ENCODE measurements around the gene MAPRE2.
"Not testable (repeated sequence)": the region's sequence is repeated elsewhere in the genome, so short reads cannot be mapped to it uniquely, and the experiment has no call there.

Gene MAPRE2

DNA sequence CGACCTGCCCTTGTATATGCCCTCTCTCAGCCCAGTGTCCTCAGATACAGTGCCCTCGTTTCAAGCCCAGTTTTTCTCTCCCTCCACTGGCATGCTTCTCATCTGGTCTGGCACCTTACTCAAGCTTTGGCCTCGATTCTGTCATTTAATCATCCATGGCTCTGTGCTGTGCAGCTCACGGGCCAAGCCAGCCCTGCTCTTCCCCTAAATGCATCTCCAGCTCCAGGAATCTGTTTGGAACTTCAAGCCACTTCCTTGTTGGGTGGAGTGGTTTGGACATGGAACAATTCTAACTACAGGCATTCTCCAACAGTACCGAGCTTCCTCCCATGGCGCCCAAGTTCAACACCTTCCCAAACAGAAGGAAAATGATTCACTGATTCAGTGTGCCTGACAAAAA, 122.9 kb downstream of the MAPRE2 start:
- H3K9me2 ChIP-seq (replicated peaks; ENCODE audit: insufficient read depth, low read length): no peaks in the 10 kb centered on the region
- no peak overlapping the region for H3K9ac ChIP-seq (ENCODE audit: low read length)
- TF ChIP-seq, protein P1, sequence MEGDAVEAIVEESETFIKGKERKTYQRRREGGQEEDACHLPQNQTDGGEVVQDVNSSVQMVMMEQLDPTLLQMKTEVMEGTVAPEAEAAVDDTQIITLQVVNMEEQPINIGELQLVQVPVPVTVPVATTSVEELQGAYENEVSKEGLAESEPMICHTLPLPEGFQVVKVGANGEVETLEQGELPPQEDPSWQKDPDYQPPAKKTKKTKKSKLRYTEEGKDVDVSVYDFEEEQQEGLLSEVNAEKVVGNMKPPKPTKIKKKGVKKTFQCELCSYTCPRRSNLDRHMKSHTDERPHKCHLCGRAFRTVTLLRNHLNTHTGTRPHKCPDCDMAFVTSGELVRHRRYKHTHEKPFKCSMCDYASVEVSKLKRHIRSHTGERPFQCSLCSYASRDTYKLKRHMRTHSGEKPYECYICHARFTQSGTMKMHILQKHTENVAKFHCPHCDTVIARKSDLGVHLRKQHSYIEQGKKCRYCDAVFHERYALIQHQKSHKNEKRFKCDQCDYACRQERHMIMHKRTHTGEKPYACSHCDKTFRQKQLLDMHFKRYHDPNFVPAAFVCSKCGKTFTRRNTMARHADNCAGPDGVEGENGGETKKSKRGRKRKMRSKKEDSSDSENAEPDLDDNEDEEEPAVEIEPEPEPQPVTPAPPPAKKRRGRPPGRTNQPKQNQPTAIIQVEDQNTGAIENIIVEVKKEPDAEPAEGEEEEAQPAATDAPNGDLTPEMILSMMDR (IDR thresholded peaks at IDR 0.05; ENCODE audit: insufficient read depth, low read length, poor library complexity, severe bottlenecking): no peak
- TF ChIP-seq EZH2phosphoT487 (conservative IDR thresholded peaks at IDR 0.05; ENCODE audit: low read length): no peak
- no peak overlapping the region for H3K27ac ChIP-seq (ENCODE audit: low read depth, low read length)
- no peak overlapping the region for H3K4me2 ChIP-seq (ENCODE audit: low read depth, low read length, poor library complexity, severe bottlenecking)
- no peaks in the 10 kb centered on the region for H3K27me3 ChIP-seq (ENCODE audit: low read length)
- no peaks in the 10 kb centered on the region for H3K36me3 ChIP-seq (ENCODE audit: low read length)
- no peak overlapping the region for H2AFZ ChIP-seq (ENCODE audit: low read depth, low read length, severe bottlenecking)
- no peak overlapping the region for H3K4me3 ChIP-seq (ENCODE audit: insufficient read depth, low read length, poor library complexity, severe bottlenecking)
- no peaks in the 10 kb centered on the region for H3K79me2 ChIP-seq (ENCODE audit: insufficient read depth, low read length)
- H3K9me3 ChIP-seq (ENCODE audit: insufficient read depth, low read length): no peaks in the 10 kb centered on the region
- no peaks in the 10 kb centered on the region for H3F3A ChIP-seq (ENCODE audit: insufficient read depth)
- H4K20me1 ChIP-seq (ENCODE audit: low read depth, low read length): no peaks in the 10 kb centered on the region

DNA sequence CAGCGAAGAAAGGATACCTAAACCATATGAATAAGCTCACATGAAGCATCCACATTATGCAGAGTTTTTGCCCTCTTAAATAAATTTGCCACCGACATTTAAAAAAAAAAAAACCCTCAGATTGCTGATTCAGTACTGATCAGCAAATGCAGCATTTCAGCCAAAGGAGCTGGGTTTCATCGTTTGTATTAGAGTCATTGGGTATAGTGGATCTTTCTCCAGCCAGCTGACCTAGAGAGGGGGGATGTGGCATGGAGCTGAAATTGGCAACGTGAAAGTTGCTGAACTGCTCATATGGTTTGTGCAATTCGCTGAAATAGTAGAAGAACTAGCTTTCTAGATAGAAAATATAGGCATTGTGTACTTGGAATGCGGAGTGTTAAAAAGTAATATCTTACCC, 126.1 kb downstream of the MAPRE2 start:
- Histone ChIP-seq H3K9me2 (replicated peaks; ENCODE audit: insufficient read depth, low read length) (no peaks in the 10 kb centered on the region), H3K79me2 (ENCODE audit: insufficient read depth, low read length) (no peaks in the 10 kb centered on the region), H4K20me1 (ENCODE audit: low read depth, low read length) (no peaks in the 10 kb centered on the region), H3K4me2 (ENCODE audit: low read depth, low read length, poor library complexity, severe bottlenecking) (no peak overlapping the region), H3K9me3 (ENCODE audit: insufficient read depth, low read length) (no peaks in the 10 kb centered on the region), H3K36me3 (ENCODE audit: low read length) (no peaks in the 10 kb centered on the region), H3K9ac (ENCODE audit: low read length) (no peak overlapping the region), H3K4me3 (ENCODE audit: insufficient read depth, low read length, poor library complexity, severe bottlenecking) (no peak overlapping the region), H2AFZ (ENCODE audit: low read depth, low read length, severe bottlenecking) (no peak overlapping the region), H3F3A (ENCODE audit: insufficient read depth) (no peaks in the 10 kb centered on the region), H3K27ac (ENCODE audit: low read depth, low read length) (no peak overlapping the region), H3K27me3 (ENCODE audit: low read length) (no peaks in the 10 kb centered on the region)
- TF ChIP-seq, protein P1 (IDR thresholded peaks at IDR 0.05; ENCODE audit: insufficient read depth, low read length, poor library complexity, severe bottlenecking): no peak
- TF ChIP-seq EZH2phosphoT487 (conservative IDR thresholded peaks at IDR 0.05; ENCODE audit: low read length): no peak

DNA sequence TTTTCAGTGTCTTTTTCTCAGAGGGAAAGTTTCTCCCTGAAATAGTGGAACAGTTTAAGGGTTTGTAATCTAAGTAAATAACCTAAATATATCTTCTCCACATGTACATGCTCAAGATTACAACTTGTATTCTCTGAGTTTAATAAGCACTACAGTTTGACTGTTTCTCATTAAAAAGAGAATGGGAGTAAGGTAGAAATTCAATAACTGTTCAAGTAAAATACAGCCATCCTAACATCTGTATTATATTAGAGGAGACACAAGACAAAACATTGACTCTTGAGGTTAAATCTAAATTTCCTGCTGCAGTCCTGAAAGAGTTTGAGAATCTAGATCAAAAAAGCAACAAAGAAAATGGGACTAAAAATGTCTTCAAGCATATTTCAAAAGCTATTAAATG, 126.6 kb downstream of the MAPRE2 start:
- no peaks in the 10 kb centered on the region for H3K9me3 ChIP-seq (ENCODE audit: insufficient read depth, low read length)
- no peaks in the 10 kb centered on the region for H3F3A ChIP-seq (ENCODE audit: insufficient read depth)
- H3K9me2 ChIP-seq (replicated peaks; ENCODE audit: insufficient read depth, low read length): no peaks in the 10 kb centered on the region
- no peak overlapping the region for H3K27ac ChIP-seq (ENCODE audit: low read depth, low read length)
- no peak overlapping the region for H3K4me2 ChIP-seq (ENCODE audit: low read depth, low read length, poor library complexity, severe bottlenecking)
- H4K20me1 ChIP-seq (ENCODE audit: low read depth, low read length): no peaks in the 10 kb centered on the region
- no peak overlapping the region for H3K9ac ChIP-seq (ENCODE audit: low read length)
- H3K36me3 ChIP-seq (ENCODE audit: low read length): no peaks in the 10 kb centered on the region
- no peaks in the 10 kb centered on the region for H3K79me2 ChIP-seq (ENCODE audit: insufficient read depth, low read length)
- TF ChIP-seq, protein P1 (IDR thresholded peaks at IDR 0.05; ENCODE audit: insufficient read depth, low read length, poor library complexity, severe bottlenecking): no peak
- TF ChIP-seq EZH2phosphoT487 (conservative IDR thresholded peaks at IDR 0.05; ENCODE audit: low read length): no peak
- no peak overlapping the region for H3K4me3 ChIP-seq (ENCODE audit: insufficient read depth, low read length, poor library complexity, severe bottlenecking)
- no peak overlapping the region for H2AFZ ChIP-seq (ENCODE audit: low read depth, low read length, severe bottlenecking)
- no peaks in the 10 kb centered on the region for H3K27me3 ChIP-seq (ENCODE audit: low read length)

DNA sequence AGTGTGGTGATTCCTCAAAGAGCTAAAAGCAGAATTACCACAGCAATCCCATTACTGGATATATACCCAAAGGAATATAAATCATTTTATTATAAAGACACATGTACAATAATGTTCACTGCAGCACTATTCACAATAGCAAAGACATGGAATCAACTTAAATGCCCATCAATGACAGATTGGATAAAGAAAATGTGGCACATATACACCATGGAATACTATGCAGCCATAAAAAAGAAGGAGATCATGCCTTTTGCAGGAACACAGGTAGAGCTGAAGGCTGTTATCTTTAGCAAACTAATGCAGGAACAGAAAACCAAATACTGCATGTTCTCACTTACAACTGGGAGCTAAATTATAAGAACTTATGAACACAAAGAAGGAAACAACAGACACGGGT, 129.1 kb downstream of the MAPRE2 start:
- not testable (repeated sequence) for H3K27me3 ChIP-seq (ENCODE audit: low read length)

More for the DNA sequence above, 129.1 kb downstream of the MAPRE2 start:
- H3K4me3 ChIP-seq (ENCODE audit: insufficient read depth, low read length, poor library complexity, severe bottlenecking); H2AFZ ChIP-seq (ENCODE audit: low read depth, low read length, severe bottlenecking); H3K4me2 ChIP-seq (ENCODE audit: low read depth, low read length, poor library complexity, severe bottlenecking); H3K9ac ChIP-seq (ENCODE audit: low read length); H3K27ac ChIP-seq (ENCODE audit: low read depth, low read length); H3K9me3 ChIP-seq (ENCODE audit: insufficient read depth, low read length); H3K9me2 ChIP-seq (replicated peaks; ENCODE audit: insufficient read depth, low read length); H4K20me1 ChIP-seq (ENCODE audit: low read depth, low read length); H3K79me2 ChIP-seq (ENCODE audit: insufficient read depth, low read length); H3K36me3 ChIP-seq (ENCODE audit: low read length): not testable (repeated sequence)
- H3F3A ChIP-seq (ENCODE audit: insufficient read depth): peaks cover 11% of the 10 kb centered on the region; the same call in 1 of the 2 replicates

Measured in SU-DHL-6 (cell line).